ENCODE measurements around the gene TBC1D22A. TPM values are rescaled to one million over a fixed set of nuclear protein-coding genes. Genes with fewer than 3 reads are reported as not detected.

The TBC1D22A gene
- total RNA-seq, 1 experiment from 2014 or later: 20.9 TPM

DNA sequence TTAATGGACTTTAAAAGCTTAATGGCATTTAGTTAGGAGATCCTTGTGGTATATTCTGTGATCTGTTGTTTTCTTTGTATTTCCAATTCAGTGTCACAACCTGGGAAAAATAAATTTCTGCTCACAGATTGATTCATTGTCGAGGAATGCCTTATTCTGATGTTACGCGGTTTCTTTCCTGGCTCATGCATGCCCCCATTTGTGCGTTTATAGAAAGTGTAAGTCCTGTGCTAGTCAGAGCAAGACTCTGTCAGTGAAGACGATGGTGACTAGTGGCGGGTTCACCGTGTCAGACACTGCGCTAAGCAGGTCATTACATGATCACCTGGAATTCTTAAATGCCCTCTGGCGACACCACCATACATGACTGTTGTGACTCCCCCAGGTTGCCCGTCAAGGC is 169.4 kb downstream of the TBC1D22A start:
- Histone ChIP-seq H3K9ac (ENCODE audit: low read length) (no peak overlapping the region), H3K9me3 (ENCODE audit: control insufficient read depth in 1 of 2, insufficient read depth in 1 of 2, low read depth in 1 of 2, low read length in 2 of 2) (no peaks in the 10 kb centered on the region), H3K79me2 (ENCODE audit: insufficient read depth, low read length) (no peaks in the 10 kb centered on the region; the same call in 1 of the 2 replicates), H4K20me1 (ENCODE audit: insufficient read depth) (no peaks in the 10 kb centered on the region), H3K36me3 (ENCODE audit: control insufficient read depth in 1 of 2, insufficient read depth in 2 of 2, low read length in 2 of 2) (no peaks in the 10 kb centered on the region), H3K27me3 (ENCODE audit: insufficient read depth, low read length) (no peaks in the 10 kb centered on the region), H3K4me2 (ENCODE audit: low read length) (no peak overlapping the region), H3K27ac (ENCODE audit: low read depth, low read length) (no peak overlapping the region), H3K4me3 (replicated peaks in 1 of 2; ENCODE audit: low read depth in 1 of 2, low read length in 2 of 2) (no peak overlapping the region), H3K4me1 (ENCODE audit: control insufficient read depth in 1 of 2, insufficient read depth in 2 of 2, low read length in 2 of 2) (peaks cover 18 to 36% of the 10 kb centered on the region in 2 experiments), H3K9me2 (ENCODE audit: insufficient read depth) (no peaks in the 10 kb centered on the region), H2AFZ (ENCODE audit: low read depth, low read length, poor library complexity, severe bottlenecking) (no peak overlapping the region)
- no peak for DNase-seq (ENCODE audit: low read depth, low spot score)
- no TSS peak for BruUV-seq (replicated peaks)
- TF ChIP-seq SP1 (IDR thresholded peaks at IDR 0.05; ENCODE audit: low read depth) (no peak), YY1 (IDR thresholded peaks at IDR 0.05; ENCODE audit: extremely low read depth, insufficient replicate concordance, low read depth, low read length) (no peak), JUND (IDR thresholded peaks at IDR 0.05) (no peak)
- ChIA-PET POLR2A (no interaction called here), RAD21 (ENCODE audit: low non-redundant PET in 1 of 2, low total read pairs in 2 of 2, uncharacterized antibody in 2 of 2, unreplicated experiment in 2 of 2) (no interaction called here), CTCF (interaction anchor here (0.6 kb wide), 1 partner anchor 34 kb away, joined by 3 read pairs; no protein-coding TSS in a partner anchor)
- no peak for ATAC-seq
- intact Hi-C loops (cut with micrococcal nuclease): no loop called here

DNA sequence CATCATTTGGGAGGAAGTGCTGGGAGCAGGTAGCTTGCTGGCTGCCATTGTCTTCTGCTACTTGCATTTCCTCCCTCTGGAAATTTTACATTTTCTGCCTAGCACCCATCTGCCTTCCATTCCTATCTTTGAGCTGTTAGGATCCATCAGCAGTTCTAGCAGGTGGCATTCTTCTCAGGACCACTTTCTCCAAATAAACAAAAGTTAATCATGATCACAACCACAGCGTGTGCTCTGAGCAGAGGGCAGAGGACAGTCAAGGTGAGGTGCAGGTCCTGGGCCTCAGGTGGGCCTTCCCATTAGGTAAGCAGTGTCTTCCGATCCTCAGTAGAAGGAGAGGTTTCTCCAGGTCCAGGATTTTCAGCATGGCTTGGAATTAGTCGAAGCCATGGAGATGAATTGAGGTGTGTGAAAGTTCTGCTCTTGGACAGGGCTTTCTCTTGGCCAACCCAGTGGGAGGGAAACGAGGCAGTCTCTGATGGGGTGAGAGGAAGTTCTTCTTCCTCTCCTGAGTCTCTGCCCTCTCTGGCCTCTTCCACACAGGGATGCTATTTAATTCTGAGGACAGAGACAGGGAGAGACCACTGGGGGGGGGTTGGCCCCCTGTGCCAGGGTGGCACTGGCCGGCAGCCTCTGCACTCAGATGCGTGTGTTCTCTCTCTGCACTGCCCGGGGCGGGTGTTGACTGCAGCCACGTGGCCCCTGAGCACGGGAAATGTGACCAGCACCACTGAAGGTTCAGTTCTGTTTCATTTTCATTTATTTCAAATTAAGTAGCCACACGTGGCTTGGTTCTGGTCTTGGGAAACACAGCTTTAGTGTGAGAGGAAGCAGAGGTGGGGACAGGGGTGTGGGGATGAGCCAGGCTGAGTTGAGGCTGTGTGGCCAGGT is 170.8 kb downstream of the TBC1D22A start:
- Histone ChIP-seq H3K4me3 (replicated peaks in 1 of 2; ENCODE audit: low read depth in 1 of 2, low read length in 2 of 2) (no peak overlapping the region), H3K4me2 (ENCODE audit: low read length) (no peak overlapping the region), H3K9me2 (ENCODE audit: insufficient read depth) (no peaks in the 10 kb centered on the region), H3K9me3 (ENCODE audit: control insufficient read depth in 1 of 2, insufficient read depth in 1 of 2, low read depth in 1 of 2, low read length in 2 of 2) (no peaks in the 10 kb centered on the region), H3K79me2 (ENCODE audit: insufficient read depth, low read length) (no peaks in the 10 kb centered on the region; the same call in 1 of the 2 replicates), H2AFZ (ENCODE audit: low read depth, low read length, poor library complexity, severe bottlenecking) (no peak overlapping the region), H3K27ac (ENCODE audit: low read depth, low read length) (no peak overlapping the region), H3K36me3 (ENCODE audit: control insufficient read depth in 1 of 2, insufficient read depth in 2 of 2, low read length in 2 of 2) (no peaks in the 10 kb centered on the region), H3K9ac (ENCODE audit: low read length) (no peak overlapping the region), H3K27me3 (ENCODE audit: insufficient read depth, low read length) (no peaks in the 10 kb centered on the region), H3K4me1 (ENCODE audit: control insufficient read depth in 1 of 2, insufficient read depth in 2 of 2, low read length in 2 of 2) (peaks cover 18 to 36% of the 10 kb centered on the region in 2 experiments), H4K20me1 (ENCODE audit: insufficient read depth) (no peaks in the 10 kb centered on the region)
- ATAC-seq (no peak), DNase-seq (ENCODE audit: low read depth, low spot score) (no peak)
- CTCF ChIA-PET: no interaction called here
- BruUV-seq (replicated peaks): no TSS peak
- intact Hi-C loops (cut with micrococcal nuclease): no loop called here
- POLR2A ChIA-PET: no interaction called here
- RAD21 ChIA-PET (ENCODE audit: low non-redundant PET in 1 of 2, low total read pairs in 2 of 2, uncharacterized antibody in 2 of 2, unreplicated experiment in 2 of 2): no interaction called here
- TF ChIP-seq, protein P1, sequence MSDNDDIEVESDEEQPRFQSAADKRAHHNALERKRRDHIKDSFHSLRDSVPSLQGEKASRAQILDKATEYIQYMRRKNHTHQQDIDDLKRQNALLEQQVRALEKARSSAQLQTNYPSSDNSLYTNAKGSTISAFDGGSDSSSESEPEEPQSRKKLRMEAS (IDR thresholded peaks at IDR 0.05): no peak
- TF ChIP-seq RAD21 (IDR thresholded peaks at IDR 0.05; ENCODE audit: low read depth): no peak
- no peak for TF ChIP-seq SRF (IDR thresholded peaks at IDR 0.05; ENCODE audit: low read depth)
- TF ChIP-seq SIN3A (IDR thresholded peaks at IDR 0.05; ENCODE audit: low read depth): no peak
- TF ChIP-seq TCF7L2 (IDR thresholded peaks at IDR 0.05; ENCODE audit: borderline replicate concordance, extremely low read depth, insufficient read depth, insufficient read length): no peak
- TF ChIP-seq ELF1 (IDR thresholded peaks at IDR 0.05; ENCODE audit: borderline replicate concordance, low read depth): no peak
- TF ChIP-seq ZFX (IDR thresholded peaks at IDR 0.05): no peak
- no peak for TF ChIP-seq SP1 (IDR thresholded peaks at IDR 0.05; ENCODE audit: low read depth)
- TF ChIP-seq CEBPB (IDR thresholded peaks at IDR 0.05; ENCODE audit: low read depth): no peak
- TF ChIP-seq, protein P2, sequence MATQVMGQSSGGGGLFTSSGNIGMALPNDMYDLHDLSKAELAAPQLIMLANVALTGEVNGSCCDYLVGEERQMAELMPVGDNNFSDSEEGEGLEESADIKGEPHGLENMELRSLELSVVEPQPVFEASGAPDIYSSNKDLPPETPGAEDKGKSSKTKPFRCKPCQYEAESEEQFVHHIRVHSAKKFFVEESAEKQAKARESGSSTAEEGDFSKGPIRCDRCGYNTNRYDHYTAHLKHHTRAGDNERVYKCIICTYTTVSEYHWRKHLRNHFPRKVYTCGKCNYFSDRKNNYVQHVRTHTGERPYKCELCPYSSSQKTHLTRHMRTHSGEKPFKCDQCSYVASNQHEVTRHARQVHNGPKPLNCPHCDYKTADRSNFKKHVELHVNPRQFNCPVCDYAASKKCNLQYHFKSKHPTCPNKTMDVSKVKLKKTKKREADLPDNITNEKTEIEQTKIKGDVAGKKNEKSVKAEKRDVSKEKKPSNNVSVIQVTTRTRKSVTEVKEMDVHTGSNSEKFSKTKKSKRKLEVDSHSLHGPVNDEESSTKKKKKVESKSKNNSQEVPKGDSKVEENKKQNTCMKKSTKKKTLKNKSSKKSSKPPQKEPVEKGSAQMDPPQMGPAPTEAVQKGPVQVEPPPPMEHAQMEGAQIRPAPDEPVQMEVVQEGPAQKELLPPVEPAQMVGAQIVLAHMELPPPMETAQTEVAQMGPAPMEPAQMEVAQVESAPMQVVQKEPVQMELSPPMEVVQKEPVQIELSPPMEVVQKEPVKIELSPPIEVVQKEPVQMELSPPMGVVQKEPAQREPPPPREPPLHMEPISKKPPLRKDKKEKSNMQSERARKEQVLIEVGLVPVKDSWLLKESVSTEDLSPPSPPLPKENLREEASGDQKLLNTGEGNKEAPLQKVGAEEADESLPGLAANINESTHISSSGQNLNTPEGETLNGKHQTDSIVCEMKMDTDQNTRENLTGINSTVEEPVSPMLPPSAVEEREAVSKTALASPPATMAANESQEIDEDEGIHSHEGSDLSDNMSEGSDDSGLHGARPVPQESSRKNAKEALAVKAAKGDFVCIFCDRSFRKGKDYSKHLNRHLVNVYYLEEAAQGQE (IDR thresholded peaks at IDR 0.05; ENCODE audit: low read depth): no peak
- no peak for TF ChIP-seq EZH2 (IDR thresholded peaks at IDR 0.05)
- TF ChIP-seq, protein P3, sequence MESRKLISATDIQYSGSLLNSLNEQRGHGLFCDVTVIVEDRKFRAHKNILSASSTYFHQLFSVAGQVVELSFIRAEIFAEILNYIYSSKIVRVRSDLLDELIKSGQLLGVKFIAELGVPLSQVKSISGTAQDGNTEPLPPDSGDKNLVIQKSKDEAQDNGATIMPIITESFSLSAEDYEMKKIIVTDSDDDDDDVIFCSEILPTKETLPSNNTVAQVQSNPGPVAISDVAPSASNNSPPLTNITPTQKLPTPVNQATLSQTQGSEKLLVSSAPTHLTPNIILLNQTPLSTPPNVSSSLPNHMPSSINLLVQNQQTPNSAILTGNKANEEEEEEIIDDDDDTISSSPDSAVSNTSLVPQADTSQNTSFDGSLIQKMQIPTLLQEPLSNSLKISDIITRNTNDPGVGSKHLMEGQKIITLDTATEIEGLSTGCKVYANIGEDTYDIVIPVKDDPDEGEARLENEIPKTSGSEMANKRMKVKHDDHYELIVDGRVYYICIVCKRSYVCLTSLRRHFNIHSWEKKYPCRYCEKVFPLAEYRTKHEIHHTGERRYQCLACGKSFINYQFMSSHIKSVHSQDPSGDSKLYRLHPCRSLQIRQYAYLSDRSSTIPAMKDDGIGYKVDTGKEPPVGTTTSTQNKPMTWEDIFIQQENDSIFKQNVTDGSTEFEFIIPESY (IDR thresholded peaks at IDR 0.05; ENCODE audit: extremely low read depth, insufficient replicate concordance, low read length): no peak
- TF ChIP-seq FOSL1 (IDR thresholded peaks at IDR 0.05; ENCODE audit: low read depth): no peak
